IMR-90 (cell line): Measurements from ENCODE around the gene LRRTM4. TPM values are rescaled to one million over a fixed set of nuclear protein-coding genes. Genes with fewer than 3 reads are reported as not detected.

Source experiments
- ATAC-seq: fragments of 200-7000 bp; cut with Tn5 transposase; 2 replicates; pipeline ENCODE4 v1.9.1; 2020; ENCODE audit warnings: low read depth, mild to moderate bottlenecking, moderate library complexity
- BruUV-seq: library from RNA; stranded (reverse); fragments of 400-500 nt; replicated peaks from 2 replicates; lab custom pipeline; 2021; lab: Mats Ljungman, UMichigan
- CTCF ChIA-PET: fragments of 300-600 bp; formaldehyde crosslinking; extraction: SDS; loops from one replicate; lab custom pipeline; 2021; ENCODE audit warnings: antibody characterized with exemption; lab: Yijun Ruan, JAX
- POLR2A ChIA-PET: fragments of 300-600 bp; sonication (Branson Sonifier 250); formaldehyde crosslinking; loops from one replicate; lab custom pipeline; 2022; ENCODE audit warnings: antibody characterized with exemption; ENCODE audit not compliant: unreplicated experiment; lab: Charles Lee
- DNase-seq: peaks from one replicate; pipeline ENCODE4 v3.0.0; 2013
- H2AFZ ChIP-seq: replicated peaks from 2 replicates; pipeline ENCODE3; 2013; ENCODE audit warnings: low read length, mild to moderate bottlenecking; ENCODE audit not compliant: poor library complexity
- H2AK5ac ChIP-seq: 2 replicates; pipeline ENCODE4 v1.6.1; 2013; ENCODE audit warnings: low read depth, low read length, inconsistent platforms
- H2AK9ac ChIP-seq: replicated peaks from 2 replicates; pipeline ENCODE3; 2013; ENCODE audit warnings: mild to moderate bottlenecking, low read depth, low read length, moderate library complexity; ENCODE audit not compliant: poor library complexity
- H2BK120ac ChIP-seq: 2 replicates; pipeline ENCODE4 v1.6.1; 2013; ENCODE audit warnings: low read depth, low read length, inconsistent platforms
- H2BK15ac ChIP-seq: 3 replicates; pipeline ENCODE4 v1.6.1; 2013; ENCODE audit warnings: low read depth, low read length, inconsistent platforms
- H2BK20ac ChIP-seq: 2 replicates; pipeline ENCODE4 v1.6.1; 2013; ENCODE audit warnings: low read depth, mild to moderate bottlenecking, inconsistent platforms, low read length, moderate library complexity
- H2BK5ac ChIP-seq: 2 replicates; pipeline ENCODE4 v1.6.1; 2013; ENCODE audit warnings: mild to moderate bottlenecking, low read depth, low read length, inconsistent platforms; ENCODE audit not compliant: poor library complexity, severe bottlenecking
- H3K14ac ChIP-seq: replicated peaks from 2 replicates; pipeline ENCODE4 v1.6.1; 2013; ENCODE audit warnings: low read depth, low read length, inconsistent platforms
- H3K18ac ChIP-seq: 2 replicates; pipeline ENCODE4 v1.6.1; 2013; ENCODE audit warnings: low read depth, low read length, control low read depth
- H3K23ac ChIP-seq: 2 replicates; pipeline ENCODE4 v1.6.1; 2013; ENCODE audit warnings: low read depth, low read length, inconsistent platforms
- H3K27ac ChIP-seq: 2 replicates; pipeline ENCODE4 v1.5.1; 2013; ENCODE audit warnings: mild to moderate bottlenecking, control low read depth, low read length; ENCODE audit not compliant: insufficient read depth
- H3K27me3 ChIP-seq: 2 replicates; pipeline ENCODE4 v1.6.1; 2013; ENCODE audit warnings: low read length; ENCODE audit not compliant: control insufficient read depth, insufficient read depth
- H3K36me3 ChIP-seq: 2 replicates; pipeline ENCODE4 v1.6.1; 2013; ENCODE audit warnings: low read length, mixed read lengths; ENCODE audit not compliant: control insufficient read depth, insufficient read depth
- H3K4ac ChIP-seq: 2 replicates; pipeline ENCODE4 v1.6.1; 2013; ENCODE audit warnings: low read depth, low read length, inconsistent platforms
- H3K4me1 ChIP-seq: 2 replicates; pipeline ENCODE4 v1.6.1; 2013; ENCODE audit warnings: low read length, mixed read lengths; ENCODE audit not compliant: control insufficient read depth, insufficient read depth
- H3K4me2 ChIP-seq: 2 replicates; pipeline ENCODE4 v1.6.1; 2013; ENCODE audit warnings: low read depth, mild to moderate bottlenecking, control low read depth, low read length, moderate library complexity
- H3K4me3 ChIP-seq: 2 replicates; pipeline ENCODE4 v1.5.1; 2013; ENCODE audit warnings: low read depth, mild to moderate bottlenecking, control low read depth, low read length, moderate library complexity; ENCODE audit not compliant: insufficient read depth
- H3K56ac ChIP-seq: 2 replicates; pipeline ENCODE4 v1.6.1; 2013; ENCODE audit warnings: low read length, inconsistent platforms; ENCODE audit not compliant: insufficient read depth; ENCODE audit errors: extremely low read depth
- H3K79me1 ChIP-seq, 2 experiments: 2 replicates each; pipeline ENCODE4 v1.6.1; 2013; ENCODE audit warnings: low read length in 2 of 2, inconsistent platforms in 1 of 2, low read depth in 1 of 2
- H3K9ac ChIP-seq: 2 replicates; pipeline ENCODE4 v1.6.1; 2013; ENCODE audit warnings: low read depth, low read length, control low read depth
- H3K9me1 ChIP-seq: 2 replicates; pipeline ENCODE4 v1.6.1; 2013; ENCODE audit warnings: low read length, inconsistent platforms; ENCODE audit not compliant: insufficient read depth
- H3K9me3 ChIP-seq: 2 replicates; pipeline ENCODE4 v1.6.1; 2013; ENCODE audit warnings: low read length; ENCODE audit not compliant: control insufficient read depth, insufficient read depth
- H4K20me1 ChIP-seq: 2 replicates; pipeline ENCODE4 v1.6.1; 2013; ENCODE audit warnings: low read length, inconsistent platforms; ENCODE audit not compliant: insufficient read depth
- H4K5ac ChIP-seq: 2 replicates; pipeline ENCODE4 v1.6.1; 2013; ENCODE audit warnings: mild to moderate bottlenecking, low read depth, low read length, control low read depth
- H4K8ac ChIP-seq, 2 experiments: 2 replicates each; pipeline ENCODE4 v1.6.1; 2013; ENCODE audit warnings: low read depth in 2 of 2, low read length in 2 of 2, control low read depth in 1 of 2, inconsistent platforms in 1 of 2
- H4K91ac ChIP-seq: 2 replicates; pipeline ENCODE4 v1.6.1; 2013; ENCODE audit warnings: low read depth, low read length, inconsistent platforms; ENCODE audit not compliant: insufficient read depth
- CTCF ChIP-seq: conservative IDR thresholded peaks from 2 replicates; pipeline ENCODE4 v1.5.1; 2012; ENCODE audit warnings: mild to moderate bottlenecking, low read depth, low read length, improper control_type of control experiment
- MAFK ChIP-seq: IDR thresholded peaks from 2 replicates; pipeline ENCODE4 v1.6.1; 2012; ENCODE audit warnings: low read depth, low read length, improper control_type of control experiment
- MAZ ChIP-seq: IDR thresholded peaks from 2 replicates; pipeline ENCODE4 v1.6.1; 2012; ENCODE audit warnings: low read depth, mild to moderate bottlenecking, low read length, improper control_type of control experiment, moderate library complexity, borderline replicate concordance
- POLR2A ChIP-seq: IDR thresholded peaks from 2 replicates; pipeline ENCODE4 v1.6.1; 2012; ENCODE audit warnings: mild to moderate bottlenecking, low read depth, low read length
- RFX5 ChIP-seq: IDR thresholded peaks from 2 replicates; pipeline ENCODE4 v1.8.0; 2012; ENCODE audit warnings: low read depth, mild to moderate bottlenecking, low read length, moderate library complexity
- SMC3 ChIP-seq: fragments of 150-350 bp; IDR thresholded peaks from 2 replicates; pipeline ENCODE4 v1.6.1; 2016; ENCODE audit warnings: low read depth, mild to moderate bottlenecking, antibody characterized with exemption, low read length, moderate library complexity
- USF2 ChIP-seq: fragments of 150-350 bp; IDR thresholded peaks from 2 replicates; pipeline ENCODE4 v1.6.1; 2017; ENCODE audit warnings: mild to moderate bottlenecking, antibody characterized with exemption, low read length, low read depth
- dilution Hi-C: fragments of 300-500 bp; cut with HindIII; formaldehyde crosslinking; loops from one replicate; pipeline ENCODE4 v1.14.3; 2018; ENCODE audit warnings: low sequenced_read_pairs; ENCODE audit not compliant: unreplicated experiment
- in situ Hi-C: fragments of 300-500 bp; cut with MboI; formaldehyde crosslinking; loops from 3 replicates; pipeline ENCODE4 v1.14.3; 2019; ENCODE audit warnings: low sequenced_read_pairs, inconsistent platforms, mixed read lengths
- intact Hi-C: fragments of 100-400 bp; cut with micrococcal nuclease; formaldehyde crosslinking; loops from 2 replicates; pipeline ENCODE4 v1.10.0; 2022
- polyA plus RNA-seq, 3 experiments: library from polyadenylated mRNA; depleted of rRNA; stranded (reverse); fragments of >200 nt; gene quantifications; 2 replicates each; pipeline ENCODE4 v1.2.3, GENCODE V29; 2012; ENCODE audit warnings: low replicate concordance in 1 of 3
- total RNA-seq: library from RNA; depleted of rRNA; stranded (reverse); fragments of >200 nt; gene quantifications from 2 replicates; pipeline ENCODE4 v1.2.3, GENCODE V29; 2012

The LRRTM4 gene
- total and polyA plus RNA-seq, 2 of the 4 experiments (the other 2 are of a cell fraction) = not detected

GRCh38 chr2:77434880-77435279, 87.3 kb downstream of the LRRTM4 start:
- Histone ChIP-seq H3K27me3 (no peaks in the 10 kb centered on the region), H3K4ac (no peak overlapping the region), H3K9me1 (no peaks in the 10 kb centered on the region), H2BK15ac (no peak overlapping the region), H3K27ac (no peak overlapping the region), H3K9me3 (peaks cover 2% of the 10 kb centered on the region; the same call in 1 of the 2 replicates), H4K91ac (no peak overlapping the region), H3K18ac (no peak overlapping the region), H2AK9ac (no peak overlapping the region), H3K36me3 (no peaks in the 10 kb centered on the region), H2BK120ac (no peak overlapping the region), H2AK5ac (no peak overlapping the region), H3K23ac (no peak overlapping the region), H3K4me1 (no peaks in the 10 kb centered on the region), H3K56ac (no peak overlapping the region), H3K14ac (no peak overlapping the region), H4K20me1 (no peaks in the 10 kb centered on the region), H3K4me3 (no peak overlapping the region), H2AFZ (no peak overlapping the region), H4K8ac (no peak overlapping the region), H2BK20ac (no peak overlapping the region), H2BK5ac (no peak overlapping the region), H3K4me2 (no peak overlapping the region), H3K9ac (no peak overlapping the region), H4K5ac (no peak overlapping the region), H3K79me1 (no peaks in the 10 kb centered on the region)
- ATAC-seq (no peak), DNase-seq (no peak)
- BruUV-seq = no TSS peak
- CTCF ChIA-PET = interaction anchor here (1.4 kb wide), 1 partner anchor 30 kb away, joined by 4 read pairs; no protein-coding TSS in a partner anchor
- in situ Hi-C loops (no loop called here), intact Hi-C loops (no loop called here), dilution Hi-C loops (no loop called here)
- TF ChIP-seq CTCF (no peak), SMC3 (no peak), USF2 (no peak), MAFK (no peak), POLR2A (no peak), MAZ (no peak), RFX5 (no peak)
- POLR2A ChIA-PET = no interaction called here
